Activated naive CD4-positive, alpha-beta T cell treated with anti-CD3 and anti-CD28 coated beads, Interleukin-2, amount 50 U/mL, for 24 hours (primary cell): ENCODE data around the gene BSPRY.
"Not testable (repeated sequence)": the region's sequence is repeated elsewhere in the genome, so short reads cannot be mapped to it uniquely, and the experiment has no call there.

ENCODE experiments used
- H3K27ac Mint-ChIP-seq: one replicate; pipeline ENCODE4 v1.8.0; 2021; ENCODE audit warnings: mild to moderate bottlenecking, mixed read lengths
- H3K27me3 Mint-ChIP-seq: one replicate; pipeline ENCODE4 v1.8.0; 2021; ENCODE audit warnings: mixed read lengths
- H3K36me3 Mint-ChIP-seq: one replicate; pipeline ENCODE4 v1.8.0; 2021; ENCODE audit warnings: mixed read lengths
- H3K4me1 Mint-ChIP-seq: one replicate; pipeline ENCODE4 v1.8.0; 2021; ENCODE audit warnings: mixed read lengths
- H3K4me3 Mint-ChIP-seq: one replicate; pipeline ENCODE4 v1.8.0; 2021; ENCODE audit warnings: mild to moderate bottlenecking, mixed read lengths
- H3K9me3 Mint-ChIP-seq: one replicate; pipeline ENCODE4 v1.8.0; 2021; ENCODE audit warnings: mixed read lengths

BSPRY gene

GRCh38 chr9:113355040-113355596 is 5.8 kb downstream of the BSPRY start:
- Mint-ChIP-seq H3K27ac (no peak overlapping the region), H3K36me3 (no peaks in the 10 kb centered on the region), H3K9me3 (no peaks in the 10 kb centered on the region), H3K4me3 (no peak overlapping the region), H3K27me3 (peaks cover 13% of the 10 kb centered on the region), H3K4me1 (peaks cover 13% of the 10 kb centered on the region)

GRCh38 chr9:113356686-113357292 is 7.4 kb downstream of the BSPRY start:
- H3K9me3 Mint-ChIP-seq = no peaks in the 10 kb centered on the region
- H3K27ac Mint-ChIP-seq = no peak overlapping the region
- peaks cover 6% of the 10 kb centered on the region for H3K27me3 Mint-ChIP-seq
- no peaks in the 10 kb centered on the region for H3K36me3 Mint-ChIP-seq
- H3K4me1 Mint-ChIP-seq = peaks cover under 1% of the 10 kb centered on the region
- no peak overlapping the region for H3K4me3 Mint-ChIP-seq

GRCh38 chr9:113359385-113359784 is 10.0 kb downstream of the BSPRY start:
- Mint-ChIP-seq H3K4me3 (no peak overlapping the region), H3K27me3 (no peaks in the 10 kb centered on the region), H3K9me3 (no peaks in the 10 kb centered on the region), H3K27ac (no peak overlapping the region), H3K36me3 (no peaks in the 10 kb centered on the region), H3K4me1 (peaks cover 4% of the 10 kb centered on the region)

- Mint-ChIP-seq H3K27ac (no peak overlapping the region), H3K4me1 (peaks cover 4% of the 10 kb centered on the region), H3K4me3 (no peak overlapping the region), H3K27me3 (no peaks in the 10 kb centered on the region), H3K9me3 (no peaks in the 10 kb centered on the region), H3K36me3 (no peaks in the 10 kb centered on the region)
These were observed 11.0 kb downstream of the BSPRY start for GRCh38 chr9:113360242-113360842.

GRCh38 chr9:113361304-113362018 is 12.1 kb downstream of the BSPRY start:
- no peaks in the 10 kb centered on the region for H3K36me3 Mint-ChIP-seq
- peaks cover 4% of the 10 kb centered on the region for H3K4me1 Mint-ChIP-seq
- no peaks in the 10 kb centered on the region for H3K9me3 Mint-ChIP-seq
- no peaks in the 10 kb centered on the region for H3K27me3 Mint-ChIP-seq
- no peak overlapping the region for H3K27ac Mint-ChIP-seq
- H3K4me3 Mint-ChIP-seq = no peak overlapping the region

GRCh38 chr9:113363336-113363735 is 14.0 kb downstream of the BSPRY start:
- Mint-ChIP-seq H3K27me3 (no peaks in the 10 kb centered on the region), H3K4me1 (peaks cover 4% of the 10 kb centered on the region), H3K27ac (no peak overlapping the region), H3K36me3 (no peaks in the 10 kb centered on the region), H3K4me3 (no peak overlapping the region), H3K9me3 (no peaks in the 10 kb centered on the region)

- Mint-ChIP-seq H3K27me3 (no peaks in the 10 kb centered on the region), H3K27ac (no peak overlapping the region)
These were observed 15.6 kb downstream of the BSPRY start for GRCh38 chr9:113364951-113365350.

GRCh38 chr9:113365652-113366051 is 16.3 kb downstream of the BSPRY start:
- not testable (repeated sequence) for H3K4me3 Mint-ChIP-seq, H3K27ac Mint-ChIP-seq, H3K27me3 Mint-ChIP-seq, H3K9me3 Mint-ChIP-seq, H3K36me3 Mint-ChIP-seq, H3K4me1 Mint-ChIP-seq

More at GRCh38 chr9:113364951-113365350, 15.6 kb downstream of the BSPRY start:
- no peaks in the 10 kb centered on the region for H3K36me3 Mint-ChIP-seq
- no peaks in the 10 kb centered on the region for H3K9me3 Mint-ChIP-seq
- peaks cover 4% of the 10 kb centered on the region for H3K4me1 Mint-ChIP-seq
- H3K4me3 Mint-ChIP-seq = no peak overlapping the region

- H3K27me3 Mint-ChIP-seq = no peaks in the 10 kb centered on the region
- H3K36me3 Mint-ChIP-seq = no peaks in the 10 kb centered on the region
- no peak overlapping the region for H3K4me3 Mint-ChIP-seq
- no peaks in the 10 kb centered on the region for H3K4me1 Mint-ChIP-seq
- peak overlapping the region; percentile 70 for H3K27ac Mint-ChIP-seq
- no peaks in the 10 kb centered on the region for H3K9me3 Mint-ChIP-seq
These were observed 19.1 kb downstream of the BSPRY start for GRCh38 chr9:113368348-113368981.

GRCh38 chr9:113368982-113369854 is 19.9 kb downstream of the BSPRY start:
- Mint-ChIP-seq H3K27me3 (no peaks in the 10 kb centered on the region), H3K4me1 (no peaks in the 10 kb centered on the region), H3K4me3 (no peak overlapping the region), H3K36me3 (no peaks in the 10 kb centered on the region), H3K27ac (no peak overlapping the region), H3K9me3 (no peaks in the 10 kb centered on the region)

- Mint-ChIP-seq H3K4me3 (no peak overlapping the region), H3K27ac (no peak overlapping the region), H3K4me1 (no peaks in the 10 kb centered on the region), H3K27me3 (no peaks in the 10 kb centered on the region), H3K36me3 (no peaks in the 10 kb centered on the region), H3K9me3 (no peaks in the 10 kb centered on the region)
These were observed 20.5 kb downstream of the BSPRY start for GRCh38 chr9:113369855-113370140.

- Mint-ChIP-seq H3K27ac (no peak overlapping the region), H3K4me1 (peaks cover 10% of the 10 kb centered on the region), H3K4me3 (no peak overlapping the region), H3K36me3 (no peaks in the 10 kb centered on the region), H3K27me3 (no peaks in the 10 kb centered on the region), H3K9me3 (no peaks in the 10 kb centered on the region)
These were observed 21.5 kb downstream of the BSPRY start for GRCh38 chr9:113370806-113371325.

- H3K4me3 Mint-ChIP-seq = no peak overlapping the region
- no peak overlapping the region for H3K27ac Mint-ChIP-seq
- H3K36me3 Mint-ChIP-seq = no peaks in the 10 kb centered on the region
These were observed 22.7 kb downstream of the BSPRY start for GRCh38 chr9:113372059-113372458.

GRCh38 chr9:113373256-113373655 is 23.9 kb downstream of the BSPRY start:
- H3K4me3 Mint-ChIP-seq = no peak overlapping the region
- H3K27me3 Mint-ChIP-seq = no peaks in the 10 kb centered on the region
- no peaks in the 10 kb centered on the region for H3K9me3 Mint-ChIP-seq
- H3K36me3 Mint-ChIP-seq = no peaks in the 10 kb centered on the region
- no peak overlapping the region for H3K27ac Mint-ChIP-seq
- peaks cover 10% of the 10 kb centered on the region for H3K4me1 Mint-ChIP-seq

More at GRCh38 chr9:113372059-113372458, 22.7 kb downstream of the BSPRY start:
- no peaks in the 10 kb centered on the region for H3K27me3 Mint-ChIP-seq
- H3K9me3 Mint-ChIP-seq = no peaks in the 10 kb centered on the region
- H3K4me1 Mint-ChIP-seq = peaks cover 10% of the 10 kb centered on the region
